Astrocyte (in vitro differentiated cells and primary cell): ENCODE measurements around the gene SHOC2. TPM values are rescaled to one million over a fixed set of nuclear protein-coding genes. Genes with fewer than 3 reads are reported as not detected.

Experiments used
- DNase-seq: peaks from one replicate; pipeline ENCODE4 v3.0.0-alpha.2; 2010; ENCODE audit warnings: low read depth
- FAIRE-seq: peaks from 2 replicates; lab custom pipeline; 2011; peaks lifted over from hg19 to GRCh38; lab: Jason Lieb, UNC
- H2AFZ ChIP-seq: 2 replicates; pipeline ENCODE4 v1.6.0; 2012; ENCODE audit warnings: low read depth, low read length, inconsistent platforms
- H3K27ac ChIP-seq: 2 replicates; pipeline ENCODE4 v1.5.1; 2011; ENCODE audit warnings: low read depth, low read length, inconsistent platforms
- H3K27me3 ChIP-seq: 2 replicates; pipeline ENCODE4 v1.6.0; 2011; ENCODE audit warnings: low read length, inconsistent platforms; ENCODE audit not compliant: insufficient read depth
- H3K36me3 ChIP-seq: 2 replicates; pipeline ENCODE4 v1.5.1; 2011; ENCODE audit warnings: low read length, inconsistent platforms; ENCODE audit not compliant: insufficient read depth
- H3K4me1 ChIP-seq: 2 replicates; pipeline ENCODE4 v1.5.1; 2011; ENCODE audit warnings: low read length, inconsistent platforms; ENCODE audit not compliant: insufficient read depth
- H3K4me2 ChIP-seq: 2 replicates; pipeline ENCODE4 v1.6.0; 2012; ENCODE audit warnings: low read length, inconsistent platforms
- H3K4me3 ChIP-seq: 2 replicates; pipeline ENCODE4 v1.5.1; 2011; ENCODE audit warnings: low read depth, mild to moderate bottlenecking, low read length, inconsistent platforms; ENCODE audit not compliant: insufficient read depth
- H3K79me2 ChIP-seq: 2 replicates; pipeline ENCODE4 v1.6.0; 2012; ENCODE audit warnings: mild to moderate bottlenecking, low read length, inconsistent platforms; ENCODE audit not compliant: insufficient read depth
- H3K9ac ChIP-seq: 2 replicates; pipeline ENCODE4 v1.6.0; 2012; ENCODE audit warnings: mild to moderate bottlenecking, low read length, inconsistent platforms
- H3K9me3 ChIP-seq: 2 replicates; pipeline ENCODE4 v1.5.1; 2012; ENCODE audit warnings: low read depth, mild to moderate bottlenecking, low read length, inconsistent platforms; ENCODE audit not compliant: insufficient read depth
- H4K20me1 ChIP-seq: 2 replicates; pipeline ENCODE4 v1.6.0; 2012; ENCODE audit warnings: low read length, inconsistent platforms; ENCODE audit not compliant: insufficient read depth
- H3K27ac Mint-ChIP-seq: one replicate; pipeline ENCODE4 v1.8.0; 2021; ENCODE audit warnings: mild to moderate bottlenecking, mixed read lengths; ENCODE audit not compliant: unreplicated experiment
- H3K27me3 Mint-ChIP-seq: one replicate; pipeline ENCODE4 v1.8.0; 2021; ENCODE audit warnings: low read depth, mixed read lengths; ENCODE audit not compliant: unreplicated experiment
- H3K36me3 Mint-ChIP-seq: one replicate; pipeline ENCODE4 v1.8.0; 2021; ENCODE audit warnings: low read depth, mixed read lengths; ENCODE audit not compliant: unreplicated experiment
- H3K4me1 Mint-ChIP-seq: one replicate; pipeline ENCODE4 v1.8.0; 2021; ENCODE audit warnings: low read depth, mixed read lengths; ENCODE audit not compliant: unreplicated experiment
- H3K4me3 Mint-ChIP-seq: one replicate; pipeline ENCODE4 v1.8.0; 2021; ENCODE audit warnings: mild to moderate bottlenecking, moderate library complexity, mixed read lengths; ENCODE audit not compliant: unreplicated experiment
- H3K9me3 Mint-ChIP-seq: one replicate; pipeline ENCODE4 v1.8.0; 2021; ENCODE audit warnings: mild to moderate bottlenecking, mixed read lengths; ENCODE audit not compliant: unreplicated experiment
- CTCF ChIP-seq: IDR thresholded peaks from 2 replicates; pipeline ENCODE4 v1.5.1; 2011; ENCODE audit warnings: low read depth, mild to moderate bottlenecking, inconsistent platforms, low read length, moderate library complexity; ENCODE audit not compliant: insufficient read depth
- EZH2 ChIP-seq: IDR thresholded peaks from 2 replicates; pipeline ENCODE4 v1.6.1; 2012; ENCODE audit warnings: mild to moderate bottlenecking, low read length, inconsistent platforms; ENCODE audit not compliant: insufficient read depth
- total RNA-seq: library from RNA; stranded (reverse); gene quantifications from 2 replicates; pipeline ENCODE4 v1.2.1, GENCODE V29; 2021

SHOC2 gene
- total RNA-seq, 1 donor from 2014 or later: 80.7 TPM

GRCh38 chr10:110976577-110976976 lies 57.2 kb downstream of the SHOC2 start:
- no peaks in the 10 kb centered on the region for H3K27me3 Mint-ChIP-seq
- no peak overlapping the region for H3K4me3 ChIP-seq
- H3K4me2 ChIP-seq: no peak overlapping the region

GRCh38 chr10:110977662-110978061 lies 58.3 kb downstream of the SHOC2 start:
- Histone ChIP-seq H3K9ac (no peak overlapping the region), H3K4me1 (peaks cover 5% of the 10 kb centered on the region), H3K27me3 (no peaks in the 10 kb centered on the region), H3K9me3 (no peaks in the 10 kb centered on the region), H3K4me2 (no peak overlapping the region), H3K36me3 (no peaks in the 10 kb centered on the region), H4K20me1 (peaks cover 68% of the 10 kb centered on the region), H2AFZ (no peak overlapping the region), H3K79me2 (peaks cover 73% of the 10 kb centered on the region), H3K27ac (no peak overlapping the region), H3K4me3 (no peak overlapping the region)
- H3K4me1 Mint-ChIP-seq: peaks cover 26% of the 10 kb centered on the region
- TF ChIP-seq CTCF (no peak), EZH2 (no peak)
- no peak overlapping the region for H3K27ac Mint-ChIP-seq
- H3K9me3 Mint-ChIP-seq: peaks cover 1% of the 10 kb centered on the region
- DNase-seq: peak; percentile 70
- no peak overlapping the region for H3K4me3 Mint-ChIP-seq
- H3K36me3 Mint-ChIP-seq: peaks cover 17% of the 10 kb centered on the region
- no peaks in the 10 kb centered on the region for H3K27me3 Mint-ChIP-seq
- peak; percentile 37 for FAIRE-seq

More at GRCh38 chr10:110976577-110976976, 57.2 kb downstream of the SHOC2 start:
- no peaks in the 10 kb centered on the region for H3K9me3 ChIP-seq
- no peaks in the 10 kb centered on the region for H3K9me3 Mint-ChIP-seq
- no peak overlapping the region for H3K9ac ChIP-seq
- H3K4me1 ChIP-seq: peaks cover 5% of the 10 kb centered on the region
- H3K36me3 ChIP-seq: no peaks in the 10 kb centered on the region
- H3K4me1 Mint-ChIP-seq: peaks cover 27% of the 10 kb centered on the region
- TF ChIP-seq CTCF (no peak), EZH2 (no peak)
- FAIRE-seq: no peak
- H3K79me2 ChIP-seq: peaks cover 82% of the 10 kb centered on the region
- no peaks in the 10 kb centered on the region for H3K27me3 ChIP-seq
- no peak overlapping the region for H3K27ac Mint-ChIP-seq
- H3K27ac ChIP-seq: no peak overlapping the region
- no peak overlapping the region for H3K4me3 Mint-ChIP-seq
- no peak overlapping the region for H2AFZ ChIP-seq
- H4K20me1 ChIP-seq: peaks cover 74% of the 10 kb centered on the region
- H3K36me3 Mint-ChIP-seq: peaks cover 17% of the 10 kb centered on the region
- DNase-seq: no peak

- H3K9me3 ChIP-seq: no peaks in the 10 kb centered on the region
- peaks cover 17% of the 10 kb centered on the region for H3K36me3 Mint-ChIP-seq
- H3K9ac ChIP-seq: no peak overlapping the region
- peaks cover 5% of the 10 kb centered on the region for H3K4me1 ChIP-seq
- peaks cover 1% of the 10 kb centered on the region for H3K9me3 Mint-ChIP-seq
- H3K27ac Mint-ChIP-seq: no peak overlapping the region
- no peak overlapping the region for H2AFZ ChIP-seq
- H3K4me1 Mint-ChIP-seq: peaks cover 24% of the 10 kb centered on the region
- TF ChIP-seq CTCF (no peak), EZH2 (no peak)
- no peak overlapping the region for H3K4me3 ChIP-seq
- peak; percentile 61 for DNase-seq
- H3K27ac ChIP-seq: no peak overlapping the region
- no peaks in the 10 kb centered on the region for H3K36me3 ChIP-seq
- no peaks in the 10 kb centered on the region for H3K27me3 Mint-ChIP-seq
- no peak for FAIRE-seq
- peaks cover 67% of the 10 kb centered on the region for H3K79me2 ChIP-seq
- H4K20me1 ChIP-seq: peaks cover 65% of the 10 kb centered on the region
- H3K4me3 Mint-ChIP-seq: no peak overlapping the region
- H3K27me3 ChIP-seq: no peaks in the 10 kb centered on the region
- H3K4me2 ChIP-seq: no peak overlapping the region
Measured at GRCh38 chr10:110978204-110978603, 58.8 kb downstream of the SHOC2 start.
